HuH-7 (cell line): Measurements from ENCODE around the gene C6orf58.
A peak's percentile ranks its signal among the peaks of the same experiment; 100 is the strongest.

Experiments
- DNase-seq: peaks from one replicate; pipeline ENCODE4 v3.0.0; 2011; ENCODE audit warnings: low spot score

The C6orf58 gene

DNA sequence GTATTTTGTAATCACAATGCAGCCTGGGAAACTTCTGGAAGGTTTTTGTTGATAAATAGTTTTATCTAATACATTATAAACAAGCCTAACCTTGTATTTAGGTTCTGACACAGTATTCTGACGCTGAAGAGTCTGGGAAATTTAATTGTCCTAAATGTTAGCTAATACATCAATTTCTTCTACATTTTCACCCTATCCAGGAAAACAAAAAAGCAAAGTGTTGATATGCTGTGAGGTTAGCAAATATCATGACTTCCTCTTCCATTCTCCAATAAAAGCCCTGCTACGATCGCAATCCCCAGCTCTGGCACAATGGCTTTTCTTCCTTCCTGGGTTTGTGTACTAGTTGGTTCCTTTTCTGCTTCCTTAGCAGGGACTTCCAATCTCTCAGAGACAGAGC, at the start of gene C6orf58:
Gene C6orf58, plus strand, starts transcription at position 301 of the 400 bp plus-strand sequence. Its CDS starts 12 bp downstream, at position 313.
- no peak for DNase-seq

DNA sequence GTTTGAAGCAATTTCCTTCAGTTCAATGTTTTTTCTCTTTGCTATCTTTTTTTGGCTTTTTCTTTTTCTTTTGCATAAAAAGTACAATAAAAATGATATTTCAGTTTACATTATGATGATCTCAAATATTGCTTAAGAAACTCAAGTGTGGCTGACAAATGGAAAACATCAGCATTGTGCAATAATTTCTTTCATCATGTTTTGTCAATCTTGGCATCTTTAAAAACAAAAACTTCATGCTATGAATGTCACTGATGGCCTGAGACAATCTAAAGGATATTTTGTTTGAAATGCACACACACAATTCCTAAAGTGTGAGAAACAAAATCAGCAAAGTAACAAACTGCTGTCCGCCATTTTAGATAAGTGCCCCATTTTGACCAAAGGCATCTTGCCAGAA, 44.0 kb upstream of the C6orf58 start:
- DNase-seq: no peak

DNA sequence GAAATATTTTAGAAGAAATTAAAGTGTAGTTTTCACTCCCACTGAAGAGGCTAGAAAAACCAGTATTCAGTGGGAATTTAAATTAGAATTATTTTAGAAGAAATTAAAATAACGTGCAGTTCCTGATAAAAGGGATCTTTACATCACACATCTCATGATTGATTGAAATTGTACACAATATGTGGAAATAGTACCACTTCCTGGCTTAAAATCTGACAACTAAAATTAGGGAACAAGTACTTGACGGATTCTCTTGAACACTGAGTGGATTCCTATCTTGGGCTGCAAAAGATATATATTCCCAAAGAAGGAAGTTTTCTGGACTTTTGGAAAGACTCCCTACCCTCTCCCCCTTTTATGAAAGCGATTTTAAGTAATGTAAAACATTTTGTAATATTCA, 43.2 kb upstream of the C6orf58 start:
- DNase-seq: no peak

DNA sequence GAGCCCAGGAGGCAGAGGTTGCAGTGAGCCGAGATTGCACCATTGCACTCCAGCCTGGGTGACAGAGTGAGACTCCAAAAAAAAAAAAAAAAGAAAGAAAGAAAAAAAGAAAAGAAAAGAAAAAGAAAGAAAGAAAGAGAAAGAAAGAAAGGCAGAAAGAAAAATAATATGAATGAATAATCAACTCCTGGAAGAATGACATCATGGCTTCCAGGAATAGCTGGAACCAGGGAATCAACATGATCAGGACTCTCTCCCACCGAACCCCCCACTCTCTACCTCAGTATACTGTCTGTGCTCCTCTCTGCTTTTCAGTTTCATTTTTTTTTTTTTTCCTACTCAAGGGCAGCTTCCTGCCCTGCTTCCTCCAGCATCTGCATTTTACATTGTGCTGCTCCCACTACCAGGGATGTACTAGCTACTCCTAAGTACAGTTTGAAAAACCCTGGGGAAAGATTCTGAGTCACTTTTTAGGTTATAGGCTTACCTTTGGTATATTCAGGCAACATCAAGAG, 38.2 kb upstream of the C6orf58 start:
- DNase-seq: no peak

DNA sequence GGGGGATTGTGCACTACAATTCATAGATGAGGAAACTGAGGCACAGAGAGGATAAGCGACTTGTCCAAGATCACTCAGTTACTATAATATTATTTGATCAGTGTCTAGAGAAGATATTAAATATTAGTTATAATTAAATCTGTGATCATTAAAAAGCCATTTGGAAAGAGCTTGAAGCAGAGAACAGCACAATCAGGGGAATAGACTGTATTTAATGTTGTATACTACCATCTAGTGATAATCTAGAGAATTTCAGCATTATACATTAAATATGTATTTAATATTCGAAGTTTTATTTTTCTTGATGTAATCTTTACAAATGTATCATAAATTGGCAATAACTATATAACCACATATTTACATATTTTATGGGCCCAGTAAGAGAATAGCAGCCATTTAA, 37.7 kb upstream of the C6orf58 start:
- DNase-seq: no peak

DNA sequence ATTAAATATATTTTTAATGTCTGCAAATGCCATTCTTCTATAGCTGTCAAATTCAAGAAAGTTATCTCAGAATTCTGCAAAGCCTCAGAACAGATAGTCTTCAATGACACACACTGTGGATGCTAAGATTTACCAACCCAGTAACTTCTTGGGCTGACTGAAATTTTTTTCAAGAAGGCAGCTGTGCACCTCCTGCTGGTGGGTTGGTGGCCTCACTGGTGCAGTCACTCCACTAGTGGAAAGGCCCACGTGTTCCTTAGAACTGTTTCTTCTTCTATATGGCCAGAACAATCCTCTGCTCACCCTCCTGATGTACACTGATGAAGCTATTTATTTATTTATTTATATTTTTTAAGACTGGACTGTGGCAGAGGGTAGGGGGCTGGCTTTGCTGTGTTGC, 29.8 kb upstream of the C6orf58 start:
- DNase-seq: no peak

DNA sequence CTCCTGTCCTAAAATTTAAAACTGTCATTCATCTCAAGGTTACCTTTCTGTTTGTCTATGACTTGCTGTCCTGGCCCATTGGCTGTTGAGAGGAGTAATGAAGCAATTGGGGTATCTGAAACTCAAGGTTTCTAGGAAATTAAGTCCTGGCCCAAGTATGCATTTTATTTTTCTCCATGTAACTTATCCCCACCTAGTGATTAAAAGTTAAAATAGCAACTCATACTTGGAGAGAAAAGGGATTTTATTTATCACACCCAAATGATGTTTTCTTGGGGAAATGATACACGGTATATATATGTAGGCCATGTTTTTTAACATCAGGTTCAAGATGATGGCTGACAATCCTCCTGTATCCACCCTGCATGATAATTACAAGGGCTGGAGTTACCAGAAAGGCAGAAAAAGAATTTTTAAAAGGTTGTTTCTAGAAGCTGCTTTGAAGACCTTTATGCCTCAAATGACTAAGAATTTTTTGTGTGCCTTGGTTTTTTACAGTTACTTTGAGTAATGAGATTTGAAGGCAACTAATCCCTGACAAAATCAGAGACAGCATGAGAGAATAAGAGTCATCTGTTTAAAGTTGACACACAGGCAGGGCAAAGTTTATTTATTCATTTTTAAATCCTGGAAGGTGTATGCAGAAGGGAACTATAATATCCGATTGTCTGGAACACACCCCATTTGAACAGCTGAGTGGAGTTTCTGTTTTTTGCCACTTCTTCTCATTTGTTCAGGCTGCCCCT, 28.9 kb upstream of the C6orf58 start:
- no peak for DNase-seq

DNA sequence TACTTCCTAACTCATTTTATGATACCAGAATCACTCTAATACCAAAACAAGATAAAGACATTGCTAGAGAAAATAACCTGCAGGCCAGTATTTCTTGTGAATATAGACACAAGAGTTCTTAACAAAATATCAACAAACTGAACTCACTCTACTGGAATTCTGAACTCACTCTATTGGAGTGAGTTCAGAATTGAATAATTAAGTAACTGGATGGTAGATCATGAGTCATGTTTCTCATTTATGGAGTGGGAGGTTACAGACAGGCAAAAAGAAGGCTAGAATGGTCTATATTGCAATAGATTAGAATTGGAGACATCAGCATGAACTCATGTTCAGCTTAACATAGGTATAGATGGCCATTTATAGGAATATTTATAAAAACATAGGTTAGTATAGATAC, 26.6 kb upstream of the C6orf58 start:
- DNase-seq: no peak

DNA sequence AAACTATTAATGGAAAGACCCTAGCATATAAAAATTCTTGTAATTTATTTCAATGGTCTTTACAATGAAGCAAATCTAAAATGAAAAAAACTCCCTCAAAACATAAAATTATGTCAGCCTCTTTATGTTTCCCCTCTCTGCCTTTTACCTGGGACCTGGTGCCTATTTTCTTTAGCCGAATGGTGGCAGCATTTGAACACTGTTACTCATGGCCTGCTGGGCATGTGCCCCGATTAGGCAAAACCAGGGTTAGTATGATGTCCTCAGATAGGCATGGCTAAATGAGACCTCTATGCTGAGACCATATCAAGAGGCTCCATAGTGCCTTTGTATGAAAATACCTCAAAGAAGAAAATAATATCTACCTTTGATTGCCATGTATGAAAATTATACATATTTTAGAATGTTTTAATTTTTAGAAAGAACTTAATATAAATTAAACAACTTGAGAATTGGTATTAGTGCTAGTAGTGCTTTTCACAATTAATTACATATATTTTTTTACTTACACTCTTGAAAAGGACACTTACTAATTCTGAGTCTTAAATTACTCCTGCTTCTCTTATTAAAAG, 22.5 kb upstream of the C6orf58 start:
- peak; percentile 28 for DNase-seq

DNA sequence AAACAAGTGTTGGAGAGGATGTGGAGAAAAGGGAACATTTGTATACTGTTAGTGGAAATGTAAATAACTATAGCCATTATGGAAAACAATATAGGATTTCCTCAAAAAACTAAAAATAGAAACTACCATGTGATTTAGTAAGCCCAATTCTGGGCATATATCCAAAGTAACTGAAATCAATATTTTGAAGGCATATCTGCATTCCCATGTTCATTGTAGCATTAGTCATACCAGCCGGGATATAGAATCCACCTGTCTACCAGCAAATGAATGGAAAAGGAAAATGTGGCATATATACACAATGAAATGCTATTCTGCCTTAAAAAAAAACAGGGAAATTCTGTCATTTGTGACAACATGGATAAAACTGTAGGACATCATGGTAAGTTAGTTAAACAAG, 15.3 kb upstream of the C6orf58 start:
- DNase-seq: no peak

DNA sequence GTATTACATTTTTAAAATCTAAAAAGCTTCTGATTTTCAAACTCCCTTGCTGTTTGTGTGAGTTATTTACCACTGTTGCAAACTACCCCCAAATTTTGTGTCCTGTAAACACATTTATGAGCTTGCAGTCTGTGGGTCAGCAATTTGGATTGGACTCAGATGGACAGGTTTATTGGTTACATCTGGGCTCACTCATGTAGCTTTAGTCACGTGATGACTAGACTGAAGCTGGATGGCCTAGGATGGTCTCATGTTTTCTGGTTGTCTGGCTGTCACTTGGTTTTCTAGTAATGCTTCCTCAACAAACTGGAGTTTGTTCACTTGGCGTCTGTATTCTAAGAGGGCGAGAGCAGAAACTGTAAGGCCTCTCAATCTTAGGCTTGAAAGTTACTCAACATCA, 12.2 kb upstream of the C6orf58 start:
- no peak for DNase-seq

DNA sequence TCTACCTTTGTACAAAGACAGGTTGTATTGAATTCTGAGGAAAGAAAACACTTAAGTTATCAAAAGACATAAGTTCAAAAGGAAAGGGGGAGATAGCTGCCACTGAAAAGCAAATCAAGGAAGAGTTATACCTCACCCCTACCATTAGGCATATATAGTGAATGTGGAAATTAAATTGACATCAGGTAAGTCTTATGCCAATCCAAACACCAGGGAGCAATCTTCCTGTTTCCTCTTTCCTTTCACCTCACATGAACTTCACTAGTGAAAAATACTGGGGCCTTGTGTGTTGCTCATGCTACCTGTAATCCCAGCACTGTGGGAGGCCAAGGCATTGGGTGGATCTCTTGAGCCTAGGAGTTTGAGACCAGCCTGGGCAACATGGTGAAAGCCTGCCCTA, 10.9 kb upstream of the C6orf58 start:
- DNase-seq: no peak

DNA sequence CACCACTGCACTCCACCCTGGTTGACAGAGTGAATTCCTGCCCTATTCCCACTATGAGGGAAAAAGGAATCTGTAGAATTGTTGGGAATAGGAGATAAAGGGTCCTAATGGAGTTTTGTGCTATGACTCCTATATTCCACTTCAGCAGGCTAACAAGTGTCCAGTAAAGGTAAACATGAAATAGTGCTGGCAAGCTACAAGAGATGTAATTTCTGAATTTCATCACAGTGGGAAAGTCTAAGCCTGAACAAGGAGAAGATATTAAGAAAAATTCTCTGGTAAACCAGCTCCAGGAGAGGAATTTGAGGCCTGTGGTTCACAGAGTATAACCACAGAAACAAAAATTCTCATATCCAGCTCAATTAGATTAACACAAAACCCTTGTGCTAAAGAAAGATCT, 10.3 kb upstream of the C6orf58 start:
- no peak for DNase-seq

DNA sequence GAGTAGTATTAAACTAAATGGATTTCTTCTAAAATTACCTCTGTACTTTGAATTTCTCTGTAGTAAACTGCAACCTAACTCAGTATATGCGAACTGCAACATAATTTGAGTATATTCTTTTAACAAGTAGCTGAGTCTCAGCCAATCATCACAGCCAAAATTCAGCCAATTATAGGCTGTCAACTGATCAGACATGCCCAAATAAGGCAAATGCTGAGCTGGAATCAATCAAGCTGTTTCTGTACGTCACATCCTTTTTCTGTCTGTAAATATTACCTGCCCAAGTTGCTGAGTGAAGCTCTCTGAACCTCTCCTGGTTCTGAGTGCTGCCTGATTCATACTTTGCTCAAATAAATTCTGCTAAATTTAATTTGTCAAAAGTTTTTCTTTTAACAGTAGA, 9.5 kb upstream of the C6orf58 start:
- no peak for DNase-seq

DNA sequence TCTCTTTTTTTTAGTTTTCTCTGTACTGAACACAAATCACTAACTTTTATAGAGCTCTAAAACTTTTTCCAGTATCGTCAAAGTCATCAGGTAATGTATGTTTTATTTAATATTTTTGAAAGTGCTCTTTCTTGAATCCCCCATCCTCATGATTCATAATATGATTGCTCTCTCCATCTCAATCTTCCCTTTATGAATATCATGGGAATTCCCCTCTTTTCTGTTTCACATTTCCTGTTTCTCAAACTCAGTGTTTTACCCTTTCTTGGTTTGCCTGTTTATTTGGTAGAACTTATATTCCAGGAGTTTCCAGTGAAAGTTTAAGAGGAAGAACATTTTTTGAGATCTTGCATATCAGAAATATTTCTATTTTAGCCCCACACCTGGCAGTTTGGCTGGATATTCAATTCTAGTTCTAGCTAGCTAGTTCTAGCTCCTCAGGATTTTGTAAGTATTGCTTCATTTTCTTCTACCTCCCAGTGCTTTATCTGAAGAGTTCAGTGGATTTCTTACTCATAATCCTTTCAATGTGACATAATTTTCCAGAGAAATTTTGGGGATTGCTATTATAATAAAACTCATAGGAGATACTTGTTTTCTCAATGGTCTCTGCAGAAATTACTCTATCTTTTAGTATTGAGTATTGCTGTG, 6.1 kb upstream of the C6orf58 start:
- no peak for DNase-seq

DNA sequence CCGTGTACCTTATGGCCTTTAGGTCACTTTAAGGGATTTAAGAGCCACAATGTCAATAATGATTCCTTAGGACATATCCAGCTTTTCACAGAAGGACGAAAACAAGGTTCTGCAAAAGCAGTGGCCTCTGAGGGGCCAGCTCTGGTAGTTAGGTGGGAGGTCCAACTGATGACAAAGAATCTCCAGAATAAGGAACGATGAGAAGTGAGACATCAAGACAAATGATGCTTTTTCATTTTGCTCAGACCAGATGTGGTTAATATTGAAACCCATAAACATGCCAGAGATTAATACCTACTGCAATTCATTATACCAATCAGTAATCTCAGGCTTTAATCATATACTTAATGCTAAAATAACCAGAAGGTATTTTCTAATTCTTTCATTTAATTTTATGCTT, 1.9 kb downstream of the C6orf58 start:
- no peak for DNase-seq

DNA sequence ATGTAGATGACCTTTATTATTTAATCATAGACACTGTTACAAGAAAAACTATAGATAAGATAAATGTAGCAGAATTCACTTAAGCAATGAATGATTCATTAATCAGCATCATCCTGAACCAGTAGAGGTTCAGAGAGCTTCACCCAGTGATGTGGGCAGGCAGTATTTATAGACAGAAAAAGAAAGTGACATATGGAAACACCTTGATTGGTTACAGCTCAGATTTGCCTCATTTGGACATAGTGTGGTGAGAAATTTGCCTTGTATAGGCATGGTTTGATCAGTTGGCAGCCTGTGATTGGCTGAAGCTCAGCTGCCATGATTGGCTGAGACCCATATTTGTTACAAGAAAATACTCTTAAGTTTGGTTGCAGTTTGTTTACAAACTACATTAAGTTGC, 4.6 kb downstream of the C6orf58 start:
- no peak for DNase-seq

DNA sequence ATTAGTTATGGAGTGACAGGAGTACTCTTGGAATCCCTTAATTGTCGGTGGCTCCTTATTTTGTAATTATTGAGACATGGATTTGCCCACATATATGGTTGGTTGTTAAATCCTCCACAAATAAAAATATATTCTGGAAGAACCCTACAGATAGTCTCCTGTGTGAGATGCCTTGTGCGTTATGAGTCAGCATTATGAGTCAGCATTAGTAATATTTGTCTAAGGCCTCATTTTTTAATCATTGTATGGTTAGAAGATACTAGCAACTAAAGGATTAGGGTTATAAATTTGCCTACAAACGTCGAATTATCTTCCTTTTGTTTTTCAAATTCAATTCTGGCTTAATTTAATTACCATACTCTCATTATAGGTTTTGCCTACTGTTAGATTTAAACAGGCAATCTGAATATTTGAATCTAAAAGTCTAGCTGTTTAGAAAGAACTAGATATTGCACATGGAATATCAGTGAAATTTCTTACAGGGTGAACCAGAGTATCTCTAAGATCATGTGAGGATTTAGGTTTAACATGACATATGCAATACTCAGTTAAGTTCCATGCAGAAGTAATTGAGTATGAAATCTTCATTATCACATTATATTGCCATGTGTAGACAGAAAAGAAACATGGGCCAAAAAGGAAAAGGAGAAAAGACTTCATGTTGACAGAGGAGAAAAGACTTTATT, 5.9 kb downstream of the C6orf58 start:
- DNase-seq: no peak

DNA sequence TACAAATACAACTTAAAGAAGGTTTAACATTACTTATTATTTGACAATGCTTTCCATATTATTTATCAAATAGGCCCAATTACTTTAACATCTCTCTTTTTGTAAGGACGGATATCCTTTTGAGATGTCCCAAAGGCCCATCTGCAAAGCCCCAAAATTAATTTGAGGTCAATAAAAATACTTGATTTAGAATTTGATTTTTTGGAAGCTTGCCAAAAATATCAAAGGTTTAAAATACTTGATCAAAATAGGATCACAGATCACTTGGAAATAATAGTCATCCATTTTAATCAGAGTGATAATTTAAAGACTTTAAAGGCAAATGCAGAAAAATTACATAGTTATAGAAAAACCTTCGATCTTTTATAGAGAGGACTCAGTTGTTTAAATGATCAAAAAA, 8.1 kb downstream of the C6orf58 start:
- no peak for DNase-seq

DNA sequence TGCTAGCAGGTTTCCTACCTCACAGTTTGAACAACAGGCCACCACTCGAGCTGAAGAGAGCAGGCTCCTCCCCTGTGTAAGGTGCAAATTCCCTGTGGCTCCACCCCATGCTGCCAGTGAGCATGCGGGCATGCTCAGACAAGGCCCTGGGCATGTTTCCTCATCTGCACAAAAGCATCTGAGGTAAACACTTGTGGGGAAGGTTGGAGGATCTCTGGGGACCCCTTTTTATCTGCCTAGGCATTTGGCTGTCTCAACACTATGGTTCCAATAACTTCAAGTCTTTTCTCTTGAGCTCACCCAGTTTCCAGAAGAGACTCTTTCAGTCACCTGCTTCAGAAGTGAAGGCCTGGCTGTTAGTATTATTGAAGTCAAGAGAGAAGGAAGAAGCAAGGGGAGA, 9.4 kb downstream of the C6orf58 start:
- DNase-seq: no peak

DNA sequence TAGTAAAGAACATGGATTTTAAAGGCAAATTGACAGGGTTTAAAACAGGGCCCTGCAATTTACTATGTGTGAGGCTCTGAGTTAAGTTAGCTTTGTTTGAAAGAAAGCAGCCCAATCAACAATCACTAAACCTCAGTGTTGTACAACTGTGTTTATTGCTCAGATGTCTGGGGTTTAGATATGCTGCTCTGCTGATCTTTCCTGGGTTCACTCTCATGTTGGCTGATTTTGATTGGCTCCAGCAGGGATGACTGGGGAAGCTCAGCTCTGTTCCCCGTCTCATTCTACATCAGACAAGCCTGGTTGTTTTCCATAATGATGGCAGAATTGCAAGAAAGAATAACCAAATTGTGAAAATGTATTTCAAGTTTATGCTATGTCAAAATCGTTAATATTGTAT, 10.9 kb downstream of the C6orf58 start:
- no peak for DNase-seq

DNA sequence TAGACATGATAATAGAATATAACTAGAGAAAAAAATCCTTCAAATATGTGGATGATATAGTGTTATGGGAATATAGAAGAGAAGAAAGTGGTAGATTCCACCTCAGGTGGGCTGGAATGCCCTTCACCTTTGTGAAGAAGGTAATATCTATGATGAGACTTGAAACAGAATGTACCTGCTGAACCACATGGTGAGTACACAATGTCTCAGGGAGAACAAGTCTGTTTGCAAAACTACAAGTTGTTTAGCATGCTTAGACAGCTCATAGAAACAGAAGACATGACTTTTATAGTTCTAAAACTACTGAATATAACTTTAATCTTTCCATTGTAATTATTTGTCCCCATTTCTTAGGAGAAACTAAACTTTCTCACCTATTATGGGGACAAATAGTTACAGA, 12.2 kb downstream of the C6orf58 start:
- no peak for DNase-seq

DNA sequence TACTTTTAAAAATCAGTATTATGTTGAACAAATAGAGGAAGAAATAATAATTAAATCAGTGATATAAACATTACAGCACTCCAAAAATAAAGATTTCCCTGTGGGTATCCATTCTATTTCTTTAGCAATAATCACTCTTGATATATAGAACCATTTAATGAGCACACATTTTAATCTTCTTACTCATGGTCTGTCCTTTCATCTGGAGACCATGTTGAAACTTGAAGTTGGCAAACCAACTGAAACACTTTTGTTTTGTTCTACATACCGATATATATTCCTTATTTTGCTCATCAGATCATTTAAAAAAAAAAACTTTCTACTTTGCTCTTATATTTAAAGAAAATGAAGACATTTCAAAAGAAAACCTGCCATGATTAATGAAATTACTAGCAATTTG, 13.4 kb downstream of the C6orf58 start:
- no peak for DNase-seq
